K562 (cell line): ENCODE measurements around the gene SNIP1. TPM values are rescaled to one million over a fixed set of nuclear protein-coding genes. Genes with fewer than 3 reads are reported as not detected.
A peak's percentile ranks its signal among the peaks of the same experiment; 100 is the strongest.

Experiments
- ATAC-seq: fragments of 200-7000 bp; cut with Tn5 transposase; 3 replicates; pipeline ENCODE4 v1.9.1; 2020; ENCODE audit warnings: moderate library complexity
- BruUV-seq: library from RNA; stranded (reverse); fragments of 400-500 nt; replicated peaks from 2 replicates; lab custom pipeline; 2021; lab: Mats Ljungman, UMichigan
- CTCF ChIA-PET: fragments of 300-600 bp; formaldehyde crosslinking; extraction: SDS; loops from one replicate; lab custom pipeline; 2021; ENCODE audit warnings: low intra/inter-chr PET ratio; lab: Yijun Ruan, JAX
- POLR2A ChIA-PET: fragments of 300-600, 350-650 bp; sonication (Branson Sonifier 250); formaldehyde crosslinking; extraction: SDS; loops from one replicate; lab custom pipeline; 2021; ENCODE audit warnings: antibody characterized with exemption, inconsistent platforms; lab: Yijun Ruan, JAX
- DNase-seq, 4 experiments: peaks; one replicate each; pipeline versions ENCODE4 v3.0.0 to v3.0.0-alpha.2; 2011 to 2018; ENCODE audit warnings: low spot score in 3 of 4, mixed read lengths in 3 of 4; ENCODE audit errors: extremely low read depth in 1 of 4
- FAIRE-seq: peaks from 2 replicates; lab custom pipeline; 2011; peaks lifted over from hg19 to GRCh38; lab: Jason Lieb, UNC
- H2AFZ ChIP-seq: 2 replicates; pipeline ENCODE4 v1.6.0; 2011; ENCODE audit warnings: low read depth, low read length, control low read depth, inconsistent platforms
- H3K27ac ChIP-seq: fragments of 200-600 bp; 3 replicates; pipeline ENCODE4 v1.8.0; 2011; ENCODE audit warnings: low read depth, mild to moderate bottlenecking, control low read depth, inconsistent platforms, low read length, moderate library complexity, mixed read lengths; ENCODE audit errors: extremely low read depth
- H3K27me3 ChIP-seq, 2 experiments: fragments of 300-600 bp in 1 of 2; 2 replicates in 1 of 2; 3 replicates in 1 of 2; pipeline versions ENCODE4 v1.6.0 to v1.8.0; 2011; ENCODE audit warnings: inconsistent platforms in 2 of 2, low read length in 2 of 2, mild to moderate bottlenecking in 1 of 2, mixed read lengths in 1 of 2, moderate library complexity in 1 of 2; ENCODE audit not compliant: control insufficient read depth in 2 of 2, insufficient read depth in 2 of 2
- H3K36me3 ChIP-seq: fragments of 300-600 bp; 3 replicates; pipeline ENCODE4 v1.8.0; 2011; ENCODE audit warnings: mild to moderate bottlenecking, low read length, inconsistent platforms; ENCODE audit not compliant: control insufficient read depth, insufficient read depth
- H3K4me1 ChIP-seq, 2 experiments: fragments of 200-600 bp in 1 of 2; replicated peaks in 1 of 2; 2 replicates in 1 of 2; 3 replicates in 1 of 2; pipeline versions ENCODE4 v1.5.1 to v1.8.0; 2011; ENCODE audit warnings: inconsistent platforms in 2 of 2, low read length in 2 of 2, mild to moderate bottlenecking in 1 of 2, mixed read lengths in 1 of 2, moderate library complexity in 1 of 2; ENCODE audit not compliant: control insufficient read depth in 2 of 2, insufficient read depth in 2 of 2
- H3K4me2 ChIP-seq: 2 replicates; pipeline ENCODE4 v1.6.1; 2011; ENCODE audit warnings: low read length, control low read depth, inconsistent platforms, mixed read lengths; ENCODE audit not compliant: insufficient read depth
- H3K4me3 ChIP-seq: fragments of 200-600 bp; sonication (generic), shearing (Covaris generic); 2 replicates; pipeline ENCODE4 v1.5.1; 2016; ENCODE audit warnings: control low read depth, inconsistent platforms
- H3K79me2 ChIP-seq: fragments of 200-600 bp; 3 replicates; pipeline ENCODE4 v1.8.0; 2011; ENCODE audit warnings: low read length, inconsistent platforms; ENCODE audit not compliant: control insufficient read depth, insufficient read depth
- H3K9ac ChIP-seq, 2 experiments: 2 replicates each; pipeline versions ENCODE4 v1.6.0 to v1.6.1; 2011; ENCODE audit warnings: low read depth in 2 of 2, low read length in 2 of 2, control low read depth in 1 of 2, inconsistent platforms in 1 of 2, mild to moderate bottlenecking in 1 of 2, mixed read lengths in 1 of 2; ENCODE audit not compliant: insufficient read depth in 1 of 2
- H3K9me1 ChIP-seq: one replicate; pipeline ENCODE4 v1.6.0; 2011; ENCODE audit warnings: inconsistent platforms, mild to moderate bottlenecking, low read length, moderate library complexity; ENCODE audit not compliant: control insufficient read depth, insufficient read depth
- H3K9me3 ChIP-seq: replicated peaks from 2 replicates; pipeline ENCODE4 v1.5.1; 2011; ENCODE audit warnings: low read depth, low read length, inconsistent platforms; ENCODE audit not compliant: control insufficient read depth, insufficient read depth
- H4K20me1 ChIP-seq: replicated peaks from 2 replicates; pipeline ENCODE4 v1.6.1; 2011; ENCODE audit warnings: low read length, inconsistent platforms, mixed read lengths; ENCODE audit not compliant: control insufficient read depth, insufficient read depth
- EGR1 ChIP-seq: fragments of 450-650 bp; conservative IDR thresholded peaks from 2 replicates; pipeline ENCODE4 v1.6.1; 2017; ENCODE audit warnings: mild to moderate bottlenecking
- GTF2F1 ChIP-seq: IDR thresholded peaks from 2 replicates; pipeline ENCODE4 v1.6.1; 2011; ENCODE audit warnings: low read depth, low read length, improper control_type of control experiment
- MIER1 ChIP-seq: fragments of 450-650 bp; IDR thresholded peaks from 2 replicates; pipeline ENCODE4 v1.6.1; 2016; ENCODE audit warnings: antibody characterized with exemption, mild to moderate bottlenecking, low read depth
- NCOA4 ChIP-seq: fragments of 450-650 bp; IDR thresholded peaks from 2 replicates; pipeline ENCODE4 v1.6.1; 2018; ENCODE audit warnings: mild to moderate bottlenecking; ENCODE audit not compliant: partially characterized antibody
- PHB2 ChIP-seq: fragments of 450-650 bp; IDR thresholded peaks from 2 replicates; pipeline ENCODE4 v1.6.1; 2017; ENCODE audit warnings: low read depth
- SMARCE1 ChIP-seq: fragments of 450-650 bp; IDR thresholded peaks from 2 replicates; pipeline ENCODE4 v1.7.1; 2016; ENCODE audit warnings: mild to moderate bottlenecking
- ZBTB17 ChIP-seq: fragments of 450-650 bp; formaldehyde crosslinking; IDR thresholded peaks from 2 replicates; pipeline ENCODE4 v1.4.0; 2020; ENCODE audit warnings: mild to moderate bottlenecking
- ZKSCAN8 ChIP-seq: fragments of 200-800 bp; sonication (Bioruptor generic); IDR thresholded peaks from 2 replicates; pipeline ENCODE4 v1.6.1; 2016; ENCODE audit warnings: missing genetic modification characterization, missing compliant biosample characterization
- WGBS: fragments of 100-300 bp; shearing (Covaris generic); methylation state at CpG from one replicate; pipeline ENCODE4 v1.1.6; 2016; ENCODE audit warnings: low coverage, mixed read lengths; ENCODE audit not compliant: insufficient coverage; ENCODE audit errors: missing lambda C conversion rate; 5-methylcytosine and 5-hydroxymethylcytosine counted together
- in situ Hi-C: fragments of 300-500 bp; cut with MboI; formaldehyde crosslinking; loops from 4 replicates; pipeline ENCODE4 v1.15.0; 2018; ENCODE audit warnings: inconsistent platforms, mixed read lengths
- intact Hi-C: fragments of 100-400 bp; cut with micrococcal nuclease; formaldehyde crosslinking; loops from 2 replicates; pipeline ENCODE4 v1.14.2; 2022
- polyA plus RNA-seq, 8 experiments: library from polyadenylated mRNA; depleted of rRNA in 4 of 8; stranded (reverse) in 5 of 8; unstranded in 3 of 8; fragments of >200 nt; fragmentation: Nextera tagmentation in 2 of 8; fragmentation: Illumina TruSeq in 1 of 8; extraction: Ambion mirVana in 2 of 8; extraction: Trizol in 1 of 8; gene quantifications; 2 replicates each; pipeline versions ENCODE4 v1.2.1 to v1.2.3, GENCODE V29; 2011 to 2014; ENCODE audit warnings: inconsistent platforms in 1 of 8, missing spikeins in 1 of 8
- total RNA-seq, 7 experiments: library from RNA; depleted of rRNA in 6 of 7; stranded (reverse); fragments of >200 nt in 6 of 7; fragmentation: Illumina TruSeq in 2 of 7; extraction: Trizol in 2 of 7; gene quantifications; 2 replicates each; pipeline versions ENCODE4 v1.2.1 to v1.2.3, GENCODE V29; 2011 to 2021; ENCODE audit warnings: low replicate concordance in 1 of 7

The SNIP1 gene
- total and polyA plus RNA-seq, 9 of the 15 experiments (the other 6 are each of a cell fraction or from before 2014, with no cell fraction given), result 2.9 to 25.9 (median 14.6) TPM

- Histone ChIP-seq H3K9me1 (no peaks in the 10 kb centered on the region), H4K20me1 (no peaks in the 10 kb centered on the region; the same call in 1 of the 2 replicates), H3K27me3 (no peaks in the 10 kb centered on the region), H3K4me1 (peaks cover 3 to 12% of the 10 kb centered on the region in 2 experiments; a peak in 3 of 5 replicates), H2AFZ (no peak overlapping the region), H3K9me3 (no peaks in the 10 kb centered on the region), H3K4me2 (no peak overlapping the region), H3K4me3 (no peak overlapping the region), H3K36me3 (peaks cover 57% of the 10 kb centered on the region), H3K79me2 (no peaks in the 10 kb centered on the region), H3K27ac (no peak overlapping the region), H3K9ac (0 out of 4 replicates have a peak overlapping the region, but pooled peaks of 1 of the 2 experiments have one; percentile 19)
- in situ Hi-C loops, result no loop called here
- ChIA-PET CTCF (interaction anchor here (0.6 to 5.3 kb wide), 4 partner anchors 29 to 531 kb away, joined by 3 to 69 read pairs (median 12); no protein-coding TSS in a partner anchor), POLR2A (interaction anchor here (0.6 to 6.4 kb wide), 15 partner anchors 10 to 203 kb away, joined by 3 to 118 read pairs (median 4); partner anchors contain the start of genes GNL2, MEAF6 and ZC3H12A)
- WGBS, result 75% methylated on average over 5 of the region's 5 CpGs
- ATAC-seq, result no peak
- no peak for DNase-seq
- FAIRE-seq, result no peak
- intact Hi-C loops, result loop anchor here (1.0 kb wide), 1 partner anchor 32 kb away; no protein-coding TSS in a partner anchor
- no TSS peak for BruUV-seq
- no peak for TF ChIP-seq SMARCE1
- no peak for TF ChIP-seq ZKSCAN8
- no peak for TF ChIP-seq GTF2F1
- TF ChIP-seq ZBTB17 (CRISPR knock-in tag), result no peak
- no peak for TF ChIP-seq PHB2
- no peak for TF ChIP-seq NCOA4
- no peak for TF ChIP-seq MIER1
- no peak for TF ChIP-seq EGR1
These were observed 66.5 kb downstream of the SNIP1 start for GRCh38 chr1:37487619-37487984.
